Activated naive CD8-positive, alpha-beta T cell treated with anti-CD3 and anti-CD28 coated beads, Interleukin-2, amount 50 U/mL, for 16 hours (primary cell): ENCODE data around the gene APIP.

Experiments
- DNase-seq: peaks from one replicate; pipeline ENCODE4 v3.0.0-alpha.2; 2020; ENCODE audit warnings: low read depth, low spot score

Gene APIP

DNA sequence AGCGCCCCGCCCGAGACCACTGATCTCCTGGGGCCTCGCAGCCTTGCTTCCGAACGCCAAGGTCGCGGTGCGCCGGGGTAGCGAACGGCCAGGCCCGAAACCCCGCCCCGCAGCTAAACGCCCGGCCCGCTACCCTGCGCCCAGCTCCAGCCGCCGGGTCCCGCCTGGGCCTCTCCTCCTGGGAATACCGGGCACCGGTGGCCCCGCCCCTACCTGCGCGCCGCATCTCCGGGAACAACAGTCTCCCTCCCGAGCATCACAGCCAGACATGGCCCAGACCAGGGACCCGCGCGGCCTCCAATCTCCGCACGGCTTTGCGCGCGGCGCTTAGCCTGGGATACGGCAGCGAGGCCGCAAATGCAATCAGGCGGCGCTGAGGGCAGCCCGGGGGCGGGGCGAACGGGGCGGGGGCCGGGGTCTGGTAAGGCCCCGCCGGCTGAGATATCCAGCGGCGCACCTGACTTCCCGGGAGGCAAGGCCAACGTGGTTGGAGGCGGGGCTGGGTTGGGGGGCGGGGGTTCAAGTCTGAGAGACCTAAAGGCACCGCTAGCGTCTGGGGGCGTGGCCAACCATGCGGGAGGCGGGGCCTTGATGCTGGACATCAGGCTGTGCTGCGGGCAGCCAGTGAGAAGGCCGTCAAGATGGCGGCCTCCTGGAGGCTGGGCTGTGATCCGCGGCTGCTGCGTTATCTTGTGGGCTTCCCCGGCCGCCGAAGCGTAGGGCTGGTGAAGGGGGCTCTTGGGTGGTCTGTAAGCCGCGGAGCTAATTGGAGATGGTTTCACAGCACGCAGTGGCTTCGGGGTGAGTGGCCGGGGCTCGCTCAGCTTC lies at the start of gene APIP, which contains the start of gene PDHX:
Gene APIP, minus strand, starts transcription at position 365 of the 828 bp plus-strand sequence. Its CDS starts 95 bp downstream, at position 270.
Gene PDHX, plus strand, starts transcription at position 604 of the 828 bp plus-strand sequence. Its CDS starts 38 bp downstream, at position 642.
- DNase-seq: peak; percentile 98

DNA sequence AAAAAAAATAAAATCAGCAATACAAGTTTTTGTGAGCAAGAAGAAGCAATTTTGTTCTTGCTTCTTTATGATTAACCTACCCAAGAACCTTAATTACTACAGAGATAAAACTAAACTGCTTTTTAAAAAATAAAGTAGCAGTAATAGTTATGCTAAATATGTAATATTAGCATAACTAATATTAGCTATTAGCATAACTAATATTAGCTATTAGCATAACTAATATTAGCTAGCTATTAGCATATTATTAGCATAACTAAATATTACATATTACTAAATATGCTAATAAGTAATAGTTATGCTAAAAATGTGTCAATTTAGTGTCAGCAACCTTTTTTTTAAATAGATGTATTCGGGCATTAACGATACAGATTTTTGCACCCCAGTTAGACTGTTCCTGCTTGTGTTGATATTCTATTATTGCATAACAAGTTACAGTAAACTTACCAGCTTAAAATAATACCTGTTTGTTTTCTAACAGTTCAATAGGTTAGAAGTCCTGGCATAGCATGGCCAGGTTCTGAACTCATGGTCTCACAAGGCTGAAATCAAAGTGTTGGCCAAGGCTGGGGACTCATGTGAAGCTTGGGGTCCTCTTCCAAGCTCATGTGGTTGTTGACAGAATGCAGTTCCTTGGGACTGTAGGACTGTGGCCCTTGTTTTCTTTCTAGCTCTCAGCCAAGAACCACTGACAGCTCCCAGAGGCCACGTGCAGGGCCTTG lies 48.6 kb upstream of the APIP start:
- no peak for DNase-seq

DNA sequence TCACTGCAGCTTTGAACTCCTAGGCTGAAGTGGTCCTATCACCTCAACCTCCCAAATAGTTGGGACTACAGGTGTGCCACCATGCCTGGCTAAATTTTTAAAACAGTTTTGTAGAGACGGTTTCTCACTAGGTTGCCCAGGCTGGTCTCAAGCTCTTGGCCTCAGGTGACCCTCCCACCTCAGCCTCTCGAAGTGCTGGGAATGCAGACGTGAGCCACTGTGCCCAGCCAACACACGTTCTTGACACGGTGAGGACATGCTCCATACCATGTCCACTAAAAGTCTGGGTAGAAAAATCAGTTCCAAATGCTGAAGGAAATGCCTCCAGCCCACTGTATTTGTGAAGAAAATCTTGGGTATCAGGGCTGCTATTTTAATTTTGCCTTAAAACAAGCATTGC lies 47.2 kb upstream of the APIP start:
- DNase-seq: no peak

- DNase-seq: no peak
Measured at GRCh38 chr11:34962034-34962433, 45.9 kb upstream of the APIP start.

DNA sequence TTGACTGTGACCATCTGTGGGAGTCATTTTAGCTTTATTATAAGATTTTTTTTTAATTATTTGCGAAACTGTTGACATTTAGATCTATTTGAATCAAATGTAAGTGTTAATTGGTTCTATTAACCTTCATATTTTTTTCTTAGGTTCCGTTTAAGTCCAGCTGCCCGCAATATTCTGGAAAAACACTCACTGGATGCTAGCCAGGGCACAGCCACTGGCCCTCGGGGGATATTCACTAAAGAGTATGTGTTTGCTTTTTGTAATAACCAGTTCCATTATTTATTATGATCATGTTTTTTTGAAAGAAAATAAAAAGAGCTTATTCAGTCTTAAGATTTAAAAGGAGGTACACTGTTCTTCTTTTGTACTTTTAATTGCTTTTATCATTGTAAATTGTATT lies 44.1 kb upstream of the APIP start:
- no peak for DNase-seq

DNA sequence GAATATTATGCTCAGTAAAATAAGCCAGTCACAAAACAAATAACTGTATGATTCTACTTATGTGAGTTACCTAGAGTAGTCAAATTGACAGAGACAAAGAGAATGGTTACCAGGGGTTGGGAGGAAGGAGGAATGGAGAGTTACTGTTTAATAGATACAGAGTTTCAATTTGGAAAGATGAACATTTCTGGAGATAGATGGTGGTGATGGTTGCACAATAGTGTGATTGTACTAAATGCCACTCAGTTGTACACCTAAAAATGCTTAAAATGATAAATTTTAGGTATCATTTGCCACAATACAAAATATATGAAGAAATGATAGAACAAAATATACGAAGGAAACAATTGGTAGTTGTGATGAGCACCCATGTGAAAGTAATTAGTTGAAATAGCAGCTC lies 43.6 kb upstream of the APIP start:
- no peak for DNase-seq

DNA sequence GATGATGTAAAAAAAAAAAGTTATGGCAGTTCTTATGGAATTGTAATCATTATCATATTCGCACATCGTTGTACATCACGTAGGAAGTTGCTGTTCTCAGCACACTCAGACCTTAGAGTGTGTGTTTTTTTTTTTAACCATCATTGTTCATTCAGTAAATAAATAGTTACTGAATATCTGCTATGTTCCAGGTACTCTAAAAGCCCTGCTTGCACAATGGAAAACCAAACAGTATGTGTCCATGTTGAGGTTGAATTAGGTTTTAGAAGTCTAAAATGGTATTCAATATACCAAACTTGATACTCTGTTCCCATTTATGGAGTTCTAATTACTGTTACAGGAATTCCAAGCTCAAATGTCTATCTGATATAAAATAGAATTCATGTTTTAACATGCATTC lies 41.4 kb upstream of the APIP start:
- DNase-seq: no peak

DNA sequence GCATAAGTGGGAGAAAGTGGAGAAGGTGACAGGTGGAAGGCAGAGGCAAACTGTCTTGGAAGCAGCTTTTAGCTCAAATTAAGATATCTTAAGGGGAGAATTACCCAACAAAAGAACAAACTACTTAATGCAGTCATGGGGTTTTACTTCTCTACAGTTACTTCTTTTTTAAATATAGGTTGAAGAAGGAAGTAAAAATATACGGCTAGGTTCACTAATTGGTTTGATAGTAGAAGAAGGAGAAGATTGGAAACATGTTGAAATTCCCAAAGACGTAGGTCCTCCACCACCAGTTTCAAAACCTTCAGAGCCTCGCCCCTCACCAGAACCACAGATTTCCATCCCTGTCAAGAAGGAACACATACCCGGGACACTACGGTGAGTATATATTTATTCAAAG lies 41.0 kb upstream of the APIP start:
- DNase-seq: no peak

DNA sequence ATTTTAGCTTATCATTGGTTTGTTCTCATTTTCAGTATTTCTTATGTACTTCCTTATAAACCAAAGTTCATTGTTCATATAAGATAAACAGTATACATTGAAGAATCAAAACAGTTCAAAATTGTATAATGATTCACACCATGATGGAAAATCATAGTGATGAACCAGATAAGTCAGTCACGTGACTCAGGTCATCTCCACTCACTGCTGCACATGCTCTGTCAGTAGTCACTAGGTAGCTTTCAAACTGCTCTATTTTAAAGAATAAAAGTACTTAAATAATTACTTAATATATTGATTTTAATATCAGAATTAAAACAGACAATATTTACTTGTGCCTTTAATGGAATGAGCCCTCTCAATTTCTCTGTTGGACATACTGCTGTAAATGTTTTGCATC lies 37.8 kb upstream of the APIP start:
- no peak for DNase-seq

DNA sequence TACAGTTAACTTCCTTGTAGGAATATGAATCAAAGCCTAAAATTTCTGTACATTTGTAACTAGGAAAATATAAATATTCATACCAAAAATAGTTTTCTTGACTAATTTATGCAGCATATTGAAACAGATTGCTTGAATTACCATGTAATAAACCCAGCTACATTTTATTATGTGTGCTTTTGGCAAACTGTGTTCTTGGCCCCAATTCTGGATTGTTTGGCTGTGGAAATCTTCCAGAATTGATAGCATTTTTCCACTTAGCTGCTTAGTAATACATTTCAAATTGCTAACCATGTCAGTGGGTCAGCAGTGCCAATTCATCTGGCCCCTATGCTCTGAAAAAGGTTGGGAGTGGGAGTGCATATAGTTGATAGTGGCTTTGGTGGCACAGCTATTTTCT lies 32.5 kb upstream of the APIP start:
- DNase-seq: no peak

- DNase-seq: no peak
Measured at GRCh38 chr11:34944692-34945091, 28.5 kb upstream of the APIP start.

- DNase-seq: no peak
Measured at GRCh38 chr11:34941688-34942087, 25.5 kb upstream of the APIP start.

- no peak for DNase-seq
Measured at GRCh38 chr11:34940026-34940677, 24.0 kb upstream of the APIP start.

- no peak for DNase-seq
Measured at GRCh38 chr11:34938611-34939010, 22.4 kb upstream of the APIP start.

- DNase-seq: no peak
Measured at GRCh38 chr11:34936945-34937629, 20.9 kb upstream of the APIP start.

GRCh38 chr11:34929794-34930763 lies 13.9 kb upstream of the APIP start:
- no peak for DNase-seq

DNA sequence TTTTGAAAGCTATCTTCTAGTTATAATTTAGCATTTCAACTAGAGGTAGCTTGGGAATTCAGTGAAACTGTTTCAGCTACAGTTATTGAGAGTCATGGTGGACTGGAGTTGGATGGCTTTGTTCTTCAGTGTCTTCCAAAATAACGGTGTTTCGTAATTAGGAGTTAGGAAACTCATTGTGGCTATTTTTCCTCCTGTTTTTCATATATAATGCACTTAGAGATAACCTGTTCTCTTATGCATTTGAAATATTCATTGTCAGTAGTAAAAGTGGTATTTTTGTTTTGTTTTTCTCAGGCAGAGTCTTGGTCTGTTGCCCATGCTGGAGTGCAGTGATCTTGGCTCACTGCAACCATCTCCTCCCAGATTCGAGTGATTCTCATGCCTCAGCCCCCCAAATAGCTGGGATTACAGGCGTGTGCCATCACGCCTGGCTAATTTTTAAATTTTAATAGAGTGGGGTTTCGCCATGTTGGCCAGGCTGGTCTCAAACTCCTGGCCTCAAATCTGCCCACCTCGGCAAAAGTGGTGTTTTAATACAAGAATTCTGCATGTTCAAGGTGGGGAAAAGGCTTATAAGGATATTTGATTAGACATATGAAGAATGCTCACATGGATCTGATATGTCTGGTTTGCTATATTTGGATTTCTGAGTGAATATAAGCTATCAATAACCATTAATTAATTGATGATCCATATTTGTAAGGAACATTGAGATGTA lies 12.9 kb upstream of the APIP start:
- DNase-seq: no peak

DNA sequence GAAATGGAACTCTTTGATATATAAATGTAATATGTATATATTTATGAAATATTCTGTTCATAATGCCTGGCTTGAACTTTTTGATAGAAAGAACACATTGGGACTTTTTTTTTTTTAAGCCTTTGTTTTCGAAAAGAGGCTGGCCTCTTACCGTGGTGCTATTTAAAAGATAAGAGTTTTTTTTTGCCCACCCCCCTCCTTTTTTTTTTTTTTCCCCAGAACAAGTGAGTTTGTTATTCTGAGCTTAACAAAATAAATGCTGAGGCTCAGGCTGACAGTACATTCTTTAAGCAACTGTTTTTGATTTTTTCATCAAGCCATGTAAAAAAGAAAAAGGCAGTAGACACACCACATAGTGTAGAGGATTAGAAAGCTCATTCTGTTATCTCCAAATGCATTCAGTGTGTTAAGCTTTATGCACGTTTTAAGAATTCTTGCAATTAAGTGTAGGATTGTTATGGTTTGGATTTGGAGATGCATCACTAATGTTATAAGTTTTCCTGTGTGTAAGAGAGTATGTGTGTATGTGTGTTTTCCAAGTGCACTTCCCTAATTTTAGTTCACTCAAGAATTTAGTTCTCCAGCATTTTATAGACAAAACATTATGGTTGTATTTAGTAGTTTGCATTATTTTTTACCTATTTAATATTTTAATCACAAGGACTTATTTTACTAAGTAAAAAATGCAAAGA lies 12.2 kb upstream of the APIP start:
- DNase-seq: no peak

GRCh38 chr11:34926831-34927132 lies 10.6 kb upstream of the APIP start:
- DNase-seq: no peak
